GM12891 (cell line): ENCODE results near the gene KRT76.

ENCODE experiments used
- PAX5 ChIP-seq: IDR thresholded peaks from 2 replicates; pipeline ENCODE4 v1.6.1; 2011; ENCODE audit warnings: low read length, moderate library complexity, mild to moderate bottlenecking; ENCODE audit not compliant: insufficient read depth, severe bottlenecking
- POLR2A ChIP-seq: IDR thresholded peaks from 2 replicates; pipeline ENCODE4 v1.6.1; 2011; ENCODE audit warnings: low read depth, low read length, control low read depth
- POLR2AphosphoS5 ChIP-seq: IDR thresholded peaks from 2 replicates; pipeline ENCODE4 v1.6.1; 2011; ENCODE audit warnings: low read depth, low read length, control low read depth
- POU2F2 ChIP-seq: IDR thresholded peaks from 2 replicates; pipeline ENCODE4 v1.6.1; 2011; ENCODE audit warnings: low read depth, mild to moderate bottlenecking, control low read depth, low read length, moderate library complexity

- no peak for TF ChIP-seq POLR2AphosphoS5
- TF ChIP-seq POLR2A: no peak
- TF ChIP-seq POU2F2: no peak
- TF ChIP-seq PAX5: no peak
Measured at GRCh38 chr12:52783563-52784316, 6.6 kb upstream of the KRT76 start.
